ENCODE data around the gene ENSA. TPM values are rescaled to one million over a fixed set of nuclear protein-coding genes. Genes with fewer than 3 reads are reported as not detected.
A peak's percentile ranks its signal among the peaks of the same experiment; 100 is the strongest.

Gene ENSA
- total RNA-seq, 1 experiment from 2014 or later = 254 TPM

GRCh38 chr1:150650193-150650592 lies 20.8 kb upstream of the ENSA start:
- H3K4me1 Mint-ChIP-seq = peaks cover 41% of the 10 kb centered on the region
- ChIA-PET POLR2A (interaction anchor here (1.5 kb wide), 1 partner anchor 21 kb away, joined by 5 read pairs; the partner anchor contains the start of gene ENSA), CTCF (interaction anchor here (1.1 to 1.8 kb wide), 2 partner anchors 118 to 163 kb away, joined by 3 to 4 read pairs; no protein-coding TSS in a partner anchor)
- TF ChIP-seq E2F5 (CRISPR knock-in tag; IDR thresholded peaks at IDR 0.05) (no peak), ZNF219 (CRISPR knock-in tag; IDR thresholded peaks at IDR 0.05; ENCODE audit: borderline replicate concordance) (no peak), SMAD3 (CRISPR knock-in tag; IDR thresholded peaks at IDR 0.05; ENCODE audit: borderline replicate concordance) (no peak), OVOL2 (CRISPR knock-in tag; IDR thresholded peaks at IDR 0.05; ENCODE audit: borderline replicate concordance) (no peak), SOX15 (CRISPR knock-in tag; IDR thresholded peaks at IDR 0.05) (no peak), ZMAT4 (CRISPR knock-in tag; IDR thresholded peaks at IDR 0.05) (no peak), MXD4 (CRISPR knock-in tag; IDR thresholded peaks at IDR 0.05; ENCODE audit: borderline replicate concordance) (no peak), ZNF396 (CRISPR knock-in tag; IDR thresholded peaks at IDR 0.05; ENCODE audit: borderline replicate concordance) (no peak), ZNF121 (CRISPR knock-in tag; IDR thresholded peaks at IDR 0.05) (no peak), USF1 (CRISPR knock-in tag; IDR thresholded peaks at IDR 0.05) (no peak), ATF1 (CRISPR knock-in tag; IDR thresholded peaks at IDR 0.05) (no peak), RELA (CRISPR knock-in tag; IDR thresholded peaks at IDR 0.05; ENCODE audit: borderline replicate concordance) (no peak), ESRRA (CRISPR knock-in tag; IDR thresholded peaks at IDR 0.05; ENCODE audit: borderline replicate concordance) (no peak), ZNF423 (CRISPR knock-in tag; IDR thresholded peaks at IDR 0.05) (no peak), JAZF1 (CRISPR knock-in tag; IDR thresholded peaks at IDR 0.05) (no peak), NR3C1 (CRISPR knock-in tag; conservative IDR thresholded peaks at IDR 0.05; ENCODE audit: low read depth) (no peak), NFE2L1 (CRISPR knock-in tag; IDR thresholded peaks at IDR 0.05) (no peak), FOXK1 (CRISPR knock-in tag; IDR thresholded peaks at IDR 0.05) (no peak), RORB (CRISPR knock-in tag; IDR thresholded peaks at IDR 0.05) (no peak), GRHL2 (CRISPR knock-in tag; IDR thresholded peaks at IDR 0.05; ENCODE audit: insufficient replicate concordance, severe bottlenecking) (no peak)
- no peak overlapping the region for H3K4me3 Mint-ChIP-seq
- H3K9me3 Mint-ChIP-seq = no peaks in the 10 kb centered on the region
- peak; percentile 22; the same call in 1 of the 2 replicates for ATAC-seq
- peaks cover 49% of the 10 kb centered on the region for H3K36me3 Mint-ChIP-seq
- H3K27ac Mint-ChIP-seq = peak overlapping the region; percentile 3; the same call in 1 of the 2 replicates
- DNase-seq (ENCODE audit: low spot score) = no peak
- H3K27me3 Mint-ChIP-seq (ENCODE audit: low read depth) = no peaks in the 10 kb centered on the region

- DNase-seq (ENCODE audit: low spot score) (no peak), ATAC-seq (no peak)
- no peaks in the 10 kb centered on the region for H3K9me3 Mint-ChIP-seq
- no peak overlapping the region for H3K4me3 Mint-ChIP-seq
- POLR2A ChIA-PET = interaction anchor here (0.5 to 1.5 kb wide), 2 partner anchors 20 to 272 kb away, joined by 4 to 5 read pairs; partner anchors contain the start of gene ENSA
- CTCF ChIA-PET = interaction anchor here (1.1 to 1.8 kb wide), 2 partner anchors 117 to 164 kb away, joined by 3 to 4 read pairs; no protein-coding TSS in a partner anchor
- H3K4me1 Mint-ChIP-seq = peaks cover 38% of the 10 kb centered on the region
- peak overlapping the region; percentile 82 for H3K27ac Mint-ChIP-seq
- no peaks in the 10 kb centered on the region for H3K27me3 Mint-ChIP-seq (ENCODE audit: low read depth)
- peaks cover 49% of the 10 kb centered on the region for H3K36me3 Mint-ChIP-seq
- TF ChIP-seq AR (CRISPR knock-in tag; IDR thresholded peaks at IDR 0.05) (no peak), ARID4B (CRISPR knock-in tag; IDR thresholded peaks at IDR 0.05; ENCODE audit: borderline replicate concordance) (no peak), ZNF423 (CRISPR knock-in tag; IDR thresholded peaks at IDR 0.05) (no peak), JAZF1 (CRISPR knock-in tag; IDR thresholded peaks at IDR 0.05) (no peak), FOXP1 (CRISPR knock-in tag; IDR thresholded peaks at IDR 0.05; ENCODE audit: borderline replicate concordance) (no peak), CTCF (IDR thresholded peaks at IDR 0.05) (no peak)
These were observed 20.1 kb upstream of the ENSA start for GRCh38 chr1:150649441-150650075.

All from WTC11 (cell line).